SKM-1 (cell line): ENCODE data around the gene RNF8.
"Not testable (repeated sequence)": the region's sequence is repeated elsewhere in the genome, so short reads cannot be mapped to it uniquely, and the experiment has no call there.

Experiments
- DNase-seq: peaks from one replicate; lab custom pipeline; 2025; ENCODE audit not compliant: unreplicated experiment; lab: John Stamatoyannopoulos, UW

The RNF8 gene

GRCh38 chr6:37442416-37443215, 88.8 kb downstream of the RNF8 start:
- no peak for DNase-seq

DNA sequence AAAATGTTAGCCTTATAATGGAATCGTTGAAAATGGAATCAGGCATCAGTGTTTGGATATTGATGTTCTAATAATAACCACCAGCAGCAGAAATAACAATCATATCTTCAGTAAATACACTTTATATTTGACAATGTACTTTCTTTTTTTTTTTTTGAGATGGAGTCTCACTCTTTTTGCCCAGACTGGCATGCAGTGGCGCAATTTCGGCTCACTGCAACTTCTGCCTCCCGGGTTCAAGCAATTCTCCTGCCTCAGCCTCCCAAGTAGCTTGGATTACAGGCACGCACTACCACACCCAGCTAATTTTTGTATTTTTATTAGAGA, 89.4 kb downstream of the RNF8 start:
- DNase-seq, result not testable (repeated sequence)
